GM18526 (cell line): Measurements from ENCODE around the gene TMEFF2.

Experiments used
- POLR2A ChIP-seq: IDR thresholded peaks from 3 replicates; pipeline ENCODE4 v1.6.1; 2011; ENCODE audit not compliant: insufficient read length; ENCODE audit errors: extremely low read depth

Gene TMEFF2

DNA sequence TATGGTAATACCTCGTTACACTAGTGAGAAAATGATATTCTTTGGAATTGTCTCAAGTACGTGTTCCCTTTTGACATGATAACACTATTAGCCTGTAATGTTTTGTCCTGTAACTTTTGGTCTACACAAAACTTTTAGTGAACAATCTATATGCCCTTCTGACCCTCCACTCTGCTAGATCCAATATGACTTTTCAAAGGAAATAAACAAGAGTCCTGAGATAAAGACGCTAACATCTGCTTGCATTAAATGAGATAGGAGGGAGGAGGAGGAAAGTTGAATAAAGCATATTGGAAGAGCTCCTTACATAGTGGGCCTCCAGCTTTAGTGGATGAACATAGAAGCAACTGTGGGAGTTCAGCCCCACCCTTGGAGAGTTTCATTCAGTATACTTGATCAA, 264.5 kb downstream of the TMEFF2 start:
- TF ChIP-seq POLR2A: no peak

DNA sequence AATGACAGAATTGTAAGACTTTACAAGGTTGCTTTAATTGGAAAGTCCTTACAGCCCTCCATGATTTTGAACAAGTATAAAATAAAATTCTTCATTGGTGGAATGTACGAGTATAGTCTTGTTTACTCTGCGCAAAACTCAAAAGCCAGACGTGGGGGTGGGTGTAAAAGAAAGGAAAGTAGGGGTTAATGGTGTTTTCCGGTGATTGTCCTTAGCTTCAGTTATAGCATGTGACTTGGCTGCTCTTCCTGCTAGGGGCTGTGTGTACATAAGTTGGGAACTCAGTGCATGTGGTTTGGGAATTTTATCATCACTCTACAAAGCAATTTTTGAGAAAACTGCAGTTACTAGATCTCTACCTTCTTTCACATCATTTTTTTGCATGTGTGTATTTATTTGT, 265.4 kb downstream of the TMEFF2 start:
- TF ChIP-seq POLR2A: no peak

DNA sequence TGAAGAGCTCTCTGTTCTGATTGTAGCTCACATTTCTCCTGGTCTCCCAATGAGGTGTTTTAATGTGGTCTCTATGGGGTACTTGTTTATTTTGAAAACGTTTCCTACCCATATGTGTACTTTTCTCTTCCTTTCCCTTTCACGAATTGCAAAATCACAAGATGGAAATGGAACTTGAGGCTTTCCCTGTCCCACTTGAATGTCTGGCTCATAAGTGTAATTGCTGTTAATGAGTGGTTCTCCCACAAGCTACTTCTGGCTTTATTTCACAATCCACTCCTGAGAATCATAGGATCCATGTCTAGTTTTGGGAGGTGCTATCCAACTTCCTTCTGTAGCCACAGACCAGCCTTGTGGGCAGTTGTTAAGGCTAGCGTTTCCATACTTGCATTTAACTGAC, 266.7 kb downstream of the TMEFF2 start:
- no peak for TF ChIP-seq POLR2A

- no peak for TF ChIP-seq POLR2A
Measured at GRCh38 chr2:191927319-191927867, 267.3 kb downstream of the TMEFF2 start.

DNA sequence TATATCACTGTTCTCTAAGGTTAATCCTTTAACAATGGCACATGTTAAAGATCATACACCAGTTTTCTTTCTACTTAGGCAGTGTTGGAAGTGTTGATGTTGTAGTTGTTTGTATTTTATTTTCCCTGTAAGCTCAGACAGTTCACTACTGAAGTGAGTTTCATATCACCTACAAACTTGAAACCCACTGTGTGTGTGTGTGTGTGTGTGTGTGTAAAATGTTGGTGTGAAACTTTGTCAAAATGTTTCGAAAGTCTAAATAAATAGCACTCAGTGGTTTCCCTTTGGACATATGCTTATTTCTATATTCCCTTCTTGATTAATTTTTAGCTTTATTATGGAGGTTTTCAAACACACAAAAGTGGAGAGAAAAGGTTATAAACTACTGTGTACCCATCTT, 268.1 kb downstream of the TMEFF2 start:
- TF ChIP-seq POLR2A: no peak

- TF ChIP-seq POLR2A: no peak
Measured at GRCh38 chr2:191923652-191923997, 271.1 kb downstream of the TMEFF2 start.

- TF ChIP-seq POLR2A: no peak
Measured at GRCh38 chr2:191922736-191923651, 271.7 kb downstream of the TMEFF2 start.

- no peak for TF ChIP-seq POLR2A
Measured at GRCh38 chr2:191920502-191920901, 274.2 kb downstream of the TMEFF2 start.

DNA sequence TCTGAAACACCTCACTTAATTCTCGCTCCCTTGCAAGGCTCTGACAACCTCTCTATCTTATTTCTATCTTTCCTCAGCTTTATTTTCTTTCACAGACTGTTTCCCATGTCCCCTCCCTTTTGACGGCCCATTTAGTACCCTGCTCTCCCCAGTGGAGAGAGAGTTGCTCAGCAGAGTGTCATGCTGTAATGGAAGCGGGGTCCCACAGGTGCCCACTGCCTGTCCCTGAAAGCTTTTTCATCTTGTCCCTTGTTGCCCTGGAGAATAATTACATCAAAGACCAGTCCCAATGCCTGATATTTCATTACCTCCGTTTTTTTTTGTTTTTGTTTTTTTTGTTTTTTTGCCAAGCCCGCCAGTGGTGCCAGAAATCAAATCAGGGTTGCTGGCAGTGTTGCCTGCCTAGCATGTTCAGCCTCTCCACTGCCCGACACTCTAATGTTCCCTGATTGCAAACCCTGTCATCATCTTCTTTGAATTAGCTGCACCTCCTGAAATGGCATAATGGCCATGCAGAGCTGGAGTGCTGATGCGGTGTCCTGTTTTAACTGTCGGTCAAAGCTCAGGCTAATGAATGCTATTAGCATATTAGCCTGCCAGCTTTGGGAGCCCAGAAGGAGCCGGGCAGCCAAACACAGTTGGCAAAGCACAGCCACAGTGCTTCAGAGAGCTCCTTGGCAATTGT, 276.6 kb downstream of the TMEFF2 start:
- no peak for TF ChIP-seq POLR2A

- no peak for TF ChIP-seq POLR2A
Measured at GRCh38 chr2:191917430-191917881, 277.3 kb downstream of the TMEFF2 start.

DNA sequence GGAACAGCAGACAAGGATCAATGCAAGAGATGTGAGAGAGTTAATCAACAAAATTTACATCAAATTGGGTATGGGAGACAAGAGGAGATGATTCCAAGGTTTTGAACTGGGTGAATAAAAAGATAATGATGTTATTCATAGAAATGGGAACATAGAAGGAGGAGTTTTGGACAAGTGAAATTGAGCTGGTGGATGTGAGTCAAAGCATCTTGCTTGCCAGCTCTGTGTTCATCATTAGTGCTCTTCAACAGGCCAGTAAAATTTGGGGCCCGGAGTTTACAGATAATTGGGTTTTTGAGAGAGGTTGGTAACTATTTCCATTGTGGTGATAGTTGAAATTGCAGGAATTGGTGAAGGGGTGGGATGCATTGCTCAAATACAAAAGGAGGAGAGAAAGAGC, 277.9 kb downstream of the TMEFF2 start:
- TF ChIP-seq POLR2A: no peak

GRCh38 chr2:191915750-191916149, 279.0 kb downstream of the TMEFF2 start:
- no peak for TF ChIP-seq POLR2A

- no peak for TF ChIP-seq POLR2A
Measured at GRCh38 chr2:191913796-191914195, 280.9 kb downstream of the TMEFF2 start.

DNA sequence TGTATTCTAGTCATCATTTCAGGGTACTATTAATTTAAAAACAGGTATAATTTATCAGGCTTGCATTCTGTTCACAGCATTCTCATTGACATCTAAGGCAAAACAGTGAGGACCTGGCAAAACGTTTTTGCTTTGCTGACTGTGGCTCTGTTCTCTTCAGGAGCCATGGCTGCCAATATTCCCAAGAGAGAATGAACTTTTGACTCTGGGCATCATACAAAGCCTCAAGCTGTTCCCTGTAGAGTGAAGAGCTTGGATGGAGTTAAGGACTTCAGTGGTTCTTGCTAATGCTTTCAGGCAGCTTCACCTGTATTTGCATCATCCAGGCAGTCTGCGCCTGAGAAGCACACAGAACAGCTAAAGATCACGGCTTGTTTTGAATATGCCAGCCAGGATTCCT, 282.0 kb downstream of the TMEFF2 start:
- TF ChIP-seq POLR2A: no peak

GRCh38 chr2:191910518-191910917, 284.2 kb downstream of the TMEFF2 start:
- TF ChIP-seq POLR2A: no peak

GRCh38 chr2:191908874-191909273, 285.9 kb downstream of the TMEFF2 start:
- TF ChIP-seq POLR2A: no peak
